Measurements from ENCODE around the gene SERPINB3. TPM values are rescaled to one million over a fixed set of nuclear protein-coding genes. Genes with fewer than 3 reads are reported as not detected.

Gene SERPINB3
- total and polyA plus RNA-seq, 4 donors = 0.51 TPM; not detected in 3

Other genes with a start within 250 kb of the SERPINB3 start
- gene VPS4B, start 239.4 kb downstream of the SERPINB3 start, total RNA-seq = 10 to 100 TPM; 53.5 to 58.3 TPM
- 10 to 100 TPM; 22.3 to 26.2 TPM for gene VPS4B, start 239.4 kb downstream of the SERPINB3 start, polyA plus RNA-seq
- gene SERPINB5, start 184.9 kb downstream of the SERPINB3 start, total RNA-seq = not detected
- gene SERPINB5, start 184.9 kb downstream of the SERPINB3 start, polyA plus RNA-seq = 1 to 10 TPM in 1 of 2 donors, under 1 TPM in 1; 0.10 to 2.3 TPM
- not detected for gene SERPINB12, start 119.5 kb downstream of the SERPINB3 start, total RNA-seq
- not detected for gene SERPINB12, start 119.5 kb downstream of the SERPINB3 start, polyA plus RNA-seq
- not detected for gene SERPINB13, start 74.5 kb downstream of the SERPINB3 start, total RNA-seq
- gene SERPINB13, start 74.5 kb downstream of the SERPINB3 start, polyA plus RNA-seq = under 1 TPM in 1 of 2 donors, not detected in 1; 0.15 TPM
- not detected for gene SERPINB4, start 17.6 kb downstream of the SERPINB3 start, total RNA-seq
- under 1 TPM in 1 of 2 donors, not detected in 1; 0.08 TPM for gene SERPINB4, start 17.6 kb downstream of the SERPINB3 start, polyA plus RNA-seq
- gene SERPINB11, start 41.1 kb upstream of the SERPINB3 start, total RNA-seq = not detected
- gene SERPINB11, start 41.1 kb upstream of the SERPINB3 start, polyA plus RNA-seq = not detected
- gene SERPINB7, start 113.5 kb upstream of the SERPINB3 start, total RNA-seq = not detected
- gene SERPINB7, start 113.5 kb upstream of the SERPINB3 start, polyA plus RNA-seq = not detected
- gene SERPINB2, start 225.8 kb upstream of the SERPINB3 start, total RNA-seq = 1 to 10 TPM in 1 of 2 donors, under 1 TPM in 1; 0.27 to 2.0 TPM
- gene SERPINB2, start 225.8 kb upstream of the SERPINB3 start, polyA plus RNA-seq = under 1 TPM; 0.25 to 0.97 TPM
- gene SERPINB10, start 246.1 kb upstream of the SERPINB3 start, total RNA-seq = not detected
- gene SERPINB10, start 246.1 kb upstream of the SERPINB3 start, polyA plus RNA-seq = not detected

Data from aorta (tissue), 4 donors.